Tongue (tissue), 2 donors: ENCODE data around the gene MAP1LC3A. TPM values are rescaled to one million over a fixed set of nuclear protein-coding genes. Genes with fewer than 3 reads are reported as not detected.

ENCODE experiments used
- DNase-seq: peaks from one replicate; pipeline ENCODE4 v3.0.0-alpha.2; 2015
- total RNA-seq: library from RNA; depleted of rRNA; stranded (reverse); fragments of >200 nt; gene quantifications from one replicate; pipeline ENCODE4 v1.2.3, GENCODE V29; 2014

Gene MAP1LC3A
- total RNA-seq, 1 donor from 2014 or later: 23.8 TPM

- DNase-seq: no peak
These were observed 18.5 kb downstream of the MAP1LC3A start for GRCh38 chr20:34577061-34577460.

- no peak for DNase-seq
These were observed 19.5 kb downstream of the MAP1LC3A start for GRCh38 chr20:34578025-34578424.

- DNase-seq: no peak
These were observed 20.0 kb downstream of the MAP1LC3A start for GRCh38 chr20:34578521-34578920.

DNA sequence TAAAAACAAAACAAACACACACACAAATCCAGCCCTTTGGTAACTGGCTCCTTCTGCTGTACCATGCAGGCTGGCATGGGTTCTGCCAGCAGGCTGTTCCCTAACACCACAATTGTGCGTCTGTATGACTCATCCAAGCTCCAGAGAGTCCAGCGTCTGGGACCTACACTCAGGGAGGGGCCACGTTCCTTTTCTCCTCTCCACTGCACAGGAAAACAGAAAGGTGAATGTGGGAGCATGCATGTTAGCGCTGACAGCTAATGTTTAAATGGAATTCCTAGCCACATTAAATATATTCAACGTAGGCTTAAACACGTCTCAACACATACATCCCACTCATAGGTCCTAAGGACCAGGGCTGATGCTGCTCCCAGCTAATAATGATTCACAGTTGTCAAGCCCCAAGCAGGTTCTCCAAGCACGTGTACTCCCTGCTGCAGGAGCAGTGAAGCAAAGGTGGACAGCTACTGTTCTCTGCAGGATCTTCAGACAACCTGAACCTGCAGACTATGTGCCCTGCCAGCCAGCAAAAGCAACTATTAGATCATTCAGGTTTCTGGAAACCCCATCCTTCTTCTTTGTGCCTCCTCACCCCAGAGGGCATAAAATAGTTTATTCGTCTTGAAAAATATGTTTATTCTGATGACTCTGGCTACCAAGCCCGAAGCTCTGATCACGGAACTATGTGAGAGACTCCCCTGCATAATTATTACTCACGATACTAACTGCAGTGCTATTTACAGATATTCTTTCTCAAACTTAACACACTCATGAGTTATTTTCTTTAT, 20.9 kb downstream of the MAP1LC3A start:
- DNase-seq: peak; percentile 41

DNA sequence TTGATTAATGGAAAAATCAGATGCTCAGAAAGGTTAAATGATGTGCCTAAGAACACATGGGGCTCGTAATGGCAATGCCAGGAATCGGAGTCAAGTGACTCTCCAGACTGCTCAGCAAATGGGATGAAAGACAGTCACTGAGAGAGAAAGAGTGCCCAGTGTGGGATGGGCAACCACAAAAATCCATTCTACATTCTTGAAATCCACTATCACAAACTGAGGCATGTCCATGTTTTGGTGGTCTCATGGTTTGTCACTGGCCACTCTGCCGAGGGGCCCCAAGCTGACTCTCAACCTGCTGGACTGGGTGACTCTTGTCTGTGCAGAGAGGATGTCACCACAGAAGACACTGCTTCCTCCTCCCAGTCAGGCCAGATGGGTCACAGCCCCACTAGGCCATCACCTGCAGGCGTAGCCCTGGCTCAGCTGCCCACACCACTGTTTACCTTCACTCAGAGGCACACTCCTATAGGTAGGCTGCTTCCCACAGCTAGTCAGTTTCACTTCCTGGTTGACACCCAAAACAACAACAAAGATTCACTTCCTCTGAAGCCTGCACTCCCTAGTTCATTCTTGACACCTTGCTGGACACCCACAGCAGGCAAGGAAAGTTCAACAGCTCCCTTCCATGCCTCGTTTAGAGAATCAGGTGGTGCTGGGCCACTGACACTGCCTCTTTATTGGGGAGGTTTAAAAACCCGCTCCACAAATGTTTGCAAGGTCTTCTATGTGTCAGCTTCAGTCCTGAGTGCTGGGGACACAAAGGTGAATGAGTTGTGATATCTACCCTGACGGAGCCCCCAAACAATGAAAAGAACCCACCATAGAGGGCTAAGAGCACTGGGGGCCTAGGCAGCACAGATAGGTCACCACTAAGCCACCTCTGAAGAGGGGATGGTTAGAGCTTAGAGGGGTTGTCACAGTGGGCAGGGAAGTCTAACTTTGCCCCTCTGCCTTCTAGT, 21.7 kb downstream of the MAP1LC3A start:
- DNase-seq: no peak

DNA sequence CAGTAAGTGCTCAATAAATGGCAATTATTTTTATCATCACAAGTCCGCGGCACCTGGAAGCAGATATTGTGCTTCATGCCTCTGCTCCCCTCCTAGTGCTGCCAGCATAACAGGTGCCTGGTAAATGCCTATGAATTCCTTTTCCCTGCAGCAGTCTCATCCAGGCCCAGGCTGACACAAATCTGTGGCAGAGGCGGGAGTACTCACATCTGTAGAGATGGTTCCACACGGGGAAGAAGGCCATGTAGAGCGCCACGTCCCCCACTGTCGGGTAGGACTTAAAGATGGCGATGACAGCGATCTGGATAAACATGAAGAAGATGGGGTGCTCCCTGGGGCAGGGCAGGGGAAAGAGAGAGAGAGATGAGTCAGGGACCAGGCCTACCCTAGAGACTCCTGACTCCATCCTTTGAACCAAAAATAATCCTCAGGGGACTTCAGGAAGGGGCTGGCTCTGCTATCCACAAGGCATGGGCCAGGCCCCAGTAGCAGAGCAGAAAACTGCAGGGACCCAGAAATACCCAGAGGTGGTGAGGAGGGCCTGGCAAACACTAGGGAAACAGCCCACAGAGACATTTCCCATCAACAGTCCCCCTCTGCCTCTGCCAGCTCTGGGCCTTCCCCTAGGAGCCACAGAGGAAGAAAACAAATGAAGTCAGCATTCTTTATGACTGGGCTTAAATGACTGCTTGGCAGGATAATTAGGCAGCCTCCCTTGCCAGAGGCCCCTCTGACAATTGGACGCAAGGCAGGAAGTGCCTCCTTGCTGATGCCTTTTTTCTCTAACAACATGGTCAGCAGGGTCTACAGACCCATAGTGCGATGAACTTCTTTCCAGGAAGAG, 23.0 kb downstream of the MAP1LC3A start:
- DNase-seq: no peak

DNA sequence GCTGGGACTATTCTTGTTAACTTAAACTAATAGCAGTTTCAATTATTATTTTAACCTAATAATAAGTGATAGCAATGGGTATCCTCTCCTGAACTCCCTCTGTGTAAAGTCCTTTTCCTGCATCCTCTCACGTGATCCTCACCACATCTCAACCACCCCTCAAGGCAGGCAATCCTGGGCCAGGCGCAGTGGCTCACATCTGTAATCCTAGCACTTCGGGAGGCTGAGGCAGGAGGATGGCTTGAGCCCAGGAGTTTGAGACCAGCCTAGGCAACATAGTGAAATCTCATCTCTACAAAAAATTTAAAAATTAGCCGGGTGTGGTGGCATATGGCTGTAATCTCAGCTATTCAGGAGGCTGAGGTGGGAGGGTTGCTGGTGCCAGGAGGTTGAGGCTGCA, 23.7 kb downstream of the MAP1LC3A start:
- DNase-seq: no peak

GRCh38 chr20:34582911-34583310, 24.4 kb downstream of the MAP1LC3A start:
- DNase-seq: no peak

GRCh38 chr20:34583544-34583943, 25.0 kb downstream of the MAP1LC3A start:
- no peak for DNase-seq

DNA sequence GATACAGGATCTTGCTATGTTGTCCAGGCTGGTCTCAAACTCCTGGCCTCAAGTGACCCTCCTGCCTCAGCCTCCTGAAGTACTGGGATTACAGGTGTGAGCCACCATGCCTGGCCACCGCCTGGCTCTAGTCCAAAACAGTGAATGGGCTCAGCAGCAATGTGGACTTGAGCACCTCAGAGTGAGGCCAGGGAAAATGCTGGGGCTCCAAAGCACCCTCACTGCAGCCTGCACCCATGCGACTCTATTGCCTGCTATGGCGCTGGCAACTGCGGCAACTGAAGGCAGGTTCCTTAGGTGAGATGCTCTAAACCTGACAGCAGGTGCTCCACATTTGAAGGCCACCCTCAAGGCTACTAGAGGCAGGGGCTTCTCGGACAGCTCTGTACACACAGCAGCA, 26.5 kb downstream of the MAP1LC3A start:
- DNase-seq: no peak

DNA sequence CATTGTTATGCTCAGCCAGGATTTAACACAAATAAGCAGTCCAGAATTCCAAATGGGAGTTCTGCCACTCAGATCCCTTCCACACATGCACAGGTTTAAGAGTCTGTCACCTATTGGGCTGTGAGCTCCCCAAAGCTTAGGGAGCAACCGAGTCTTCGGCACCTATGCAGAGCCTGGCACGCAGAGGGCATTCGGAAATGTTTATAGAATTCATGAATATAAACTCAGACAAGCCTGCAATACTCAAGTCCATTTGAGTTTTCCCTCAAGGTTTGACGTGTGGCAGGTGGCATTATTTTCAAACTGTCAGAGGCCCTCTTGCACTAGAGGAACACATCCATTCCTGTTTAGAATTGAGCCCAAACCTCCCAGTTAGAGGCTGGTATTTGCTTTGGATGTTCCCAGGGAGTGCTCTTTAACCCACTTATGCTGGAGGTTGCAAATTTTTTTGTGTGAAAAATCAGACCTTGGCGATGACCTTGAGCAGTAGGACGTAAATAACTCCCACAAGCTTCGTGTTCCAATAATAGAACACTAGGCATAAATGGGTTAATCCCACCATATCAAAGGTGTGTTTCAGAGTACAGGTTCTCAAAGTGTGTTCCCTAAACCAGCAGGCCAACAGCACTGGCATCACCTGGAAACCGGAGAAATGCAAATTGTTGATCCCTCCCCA, 28.1 kb downstream of the MAP1LC3A start:
- DNase-seq: no peak

DNA sequence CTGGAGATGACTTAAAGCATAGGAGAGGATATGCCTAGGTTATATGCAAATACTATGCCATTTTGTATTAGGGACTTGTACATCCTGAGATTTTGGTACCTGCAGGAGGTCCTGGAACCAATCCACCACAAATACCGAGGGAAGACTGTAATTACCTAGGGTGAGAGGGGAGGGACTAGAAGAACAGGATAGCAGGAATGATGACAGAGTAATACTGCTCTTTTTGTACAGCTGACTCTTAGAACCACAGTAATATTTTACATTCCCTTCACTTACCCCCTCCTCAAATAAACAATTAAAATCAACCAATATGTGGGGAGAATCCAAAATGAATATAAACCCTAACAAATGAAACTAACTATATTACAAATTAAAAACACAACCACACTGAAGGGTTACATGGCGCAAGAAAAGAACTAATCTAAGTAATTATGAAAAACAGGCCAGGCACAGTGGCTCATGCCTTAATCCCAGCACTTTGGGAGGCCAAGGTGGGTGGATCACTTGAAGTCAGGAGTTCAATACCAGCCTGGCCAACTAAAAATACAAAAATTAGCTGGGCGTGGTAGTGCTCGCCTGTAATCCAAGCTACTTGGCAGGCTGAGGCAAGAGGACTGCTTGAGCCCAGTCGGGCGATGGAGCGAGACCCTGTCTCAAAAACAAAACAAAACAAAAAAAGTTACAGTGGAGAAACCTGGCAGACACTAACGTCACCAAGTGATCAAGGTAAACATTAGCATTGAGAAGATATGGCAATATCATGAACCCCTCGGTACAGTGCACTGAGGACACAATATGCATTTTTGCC, 37.1 kb downstream of the MAP1LC3A start:
- no peak for DNase-seq

GRCh38 chr20:34600892-34601653, 42.6 kb downstream of the MAP1LC3A start:
- no peak for DNase-seq

DNA sequence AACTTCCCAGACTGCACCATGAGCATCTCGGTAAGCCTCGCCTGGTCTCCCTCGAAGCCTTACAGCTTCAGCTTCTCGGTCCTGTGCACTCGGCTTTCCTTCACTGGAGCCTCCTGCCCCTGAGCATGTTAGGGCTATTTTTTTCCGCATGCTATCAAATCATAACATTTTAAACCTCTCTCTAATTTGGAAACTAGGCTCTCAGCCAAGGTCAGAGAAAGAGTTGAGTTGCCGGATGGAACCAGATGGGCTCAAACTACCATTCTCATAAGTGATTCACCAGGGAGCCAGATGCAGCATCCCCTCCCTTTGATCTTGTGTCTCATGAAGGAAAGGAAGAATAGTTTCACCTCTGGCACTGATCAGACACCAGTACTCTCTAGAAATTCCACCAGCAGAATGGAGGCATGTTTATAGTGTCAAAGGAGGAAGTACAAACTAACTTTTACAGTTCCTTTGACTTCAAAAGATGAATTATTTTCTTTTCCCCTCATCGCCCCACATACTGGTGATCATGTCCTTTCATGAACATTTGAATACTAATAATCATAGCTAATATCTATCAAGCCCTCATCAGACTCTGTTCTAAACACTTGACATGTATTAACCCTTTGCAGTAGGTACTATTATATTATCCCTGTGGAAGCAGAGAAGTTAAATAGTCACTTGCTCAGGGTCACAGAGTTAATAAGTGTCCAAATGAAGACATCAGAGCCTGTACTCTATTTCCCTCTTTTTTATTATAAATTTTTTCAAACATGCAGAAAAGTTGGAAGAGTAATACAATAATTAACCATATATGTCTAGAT, 46.7 kb downstream of the MAP1LC3A start:
- peak; percentile 24 for DNase-seq

DNA sequence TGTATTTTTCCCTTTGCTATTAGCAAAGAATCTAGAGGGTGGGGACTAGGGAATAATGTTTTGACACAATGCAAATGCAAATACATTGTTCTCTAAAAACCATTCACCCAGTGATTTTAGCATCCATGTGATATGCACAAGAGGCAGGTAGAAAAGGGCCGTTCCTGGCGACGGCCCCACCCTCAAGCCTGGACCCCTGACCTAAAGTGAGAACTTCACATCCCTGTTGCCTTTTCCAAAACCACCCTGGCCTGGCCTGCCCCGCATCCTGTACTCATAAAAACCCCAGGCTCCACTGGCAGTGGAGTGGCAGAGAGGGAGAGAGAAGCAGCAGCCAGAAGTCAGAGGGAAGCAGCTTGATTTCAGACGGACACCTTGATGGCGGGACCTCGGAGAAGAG, 48.5 kb downstream of the MAP1LC3A start:
- no peak for DNase-seq
